ENCODE results near the gene RBM47.
A peak's percentile ranks its signal among the peaks of the same experiment; 100 is the strongest.

The RBM47 gene

GRCh38 chr4:40629401-40630334 lies at the start of gene RBM47:
RBM47 (minus strand) TSS chr4:40629864; CDS start chr4:40438893, 190,971 bp downstream.
- H3K27ac ChIP-seq: peak within 1 kb of the TSS; percentile 98
- peak; percentile 45 for TF ChIP-seq CTCF (IDR thresholded peaks at IDR 0.05)
- H3K27me3 ChIP-seq: no peaks in the 10 kb centered on the region
- no peaks in the 10 kb centered on the region for H3K9me3 ChIP-seq
- H3K36me3 ChIP-seq: peaks cover 21% of the 10 kb centered on the region
- peaks cover 46 to 51% of the 10 kb centered on the region in 2 experiments for H3K4me1 ChIP-seq (ENCODE audit: control insufficient read depth in 1 of 2, insufficient read depth in 1 of 2, low read depth in 1 of 2, low read length in 1 of 2)
- H3K4me3 ChIP-seq (ENCODE audit: low read depth in 1 of 2, low read length in 1 of 2): peak within 1 kb of the TSS; percentile 97 to 99

GRCh38 chr4:40678421-40678820 lies 48.8 kb upstream of the RBM47 start:
- H3K4me3 ChIP-seq (ENCODE audit: low read depth in 1 of 2, low read length in 1 of 2): no peak overlapping the region
- H3K4me1 ChIP-seq (ENCODE audit: control insufficient read depth in 1 of 2, insufficient read depth in 1 of 2, low read depth in 1 of 2, low read length in 1 of 2): no peaks in the 10 kb centered on the region
- no peak overlapping the region for H3K27ac ChIP-seq
- H3K27me3 ChIP-seq: no peaks in the 10 kb centered on the region
- H3K36me3 ChIP-seq: no peaks in the 10 kb centered on the region
- no peaks in the 10 kb centered on the region for H3K9me3 ChIP-seq
- no peak for TF ChIP-seq CTCF (IDR thresholded peaks at IDR 0.05)

DNA sequence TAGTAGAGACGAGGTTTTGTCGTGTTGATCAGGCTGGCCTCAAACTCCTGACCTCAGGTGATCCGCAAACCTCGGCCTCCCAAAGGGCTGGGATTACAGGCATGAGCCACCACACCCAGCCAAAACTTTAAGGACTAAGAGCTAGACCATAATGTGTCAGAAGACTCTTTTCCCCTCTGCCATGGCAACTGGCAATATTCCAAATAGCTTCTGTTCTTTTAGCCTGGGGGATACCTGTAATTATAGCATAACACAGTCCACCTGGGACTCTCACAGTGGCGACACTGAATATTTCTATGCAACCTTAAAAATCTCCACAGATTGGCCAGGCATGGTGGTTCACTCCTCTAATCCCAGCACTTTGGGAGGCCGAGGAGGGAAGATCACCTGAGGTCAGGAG lies 45.5 kb upstream of the RBM47 start:
- Histone ChIP-seq H3K4me1 (ENCODE audit: control insufficient read depth in 1 of 2, insufficient read depth in 1 of 2, low read depth in 1 of 2, low read length in 1 of 2) (peaks cover 11 to 13% of the 10 kb centered on the region in 2 experiments), H3K4me3 (ENCODE audit: low read depth in 1 of 2, low read length in 1 of 2) (no peak overlapping the region), H3K36me3 (no peaks in the 10 kb centered on the region), H3K27me3 (no peaks in the 10 kb centered on the region), H3K27ac (no peak overlapping the region), H3K9me3 (no peaks in the 10 kb centered on the region)
- TF ChIP-seq CTCF (IDR thresholded peaks at IDR 0.05): no peak

DNA sequence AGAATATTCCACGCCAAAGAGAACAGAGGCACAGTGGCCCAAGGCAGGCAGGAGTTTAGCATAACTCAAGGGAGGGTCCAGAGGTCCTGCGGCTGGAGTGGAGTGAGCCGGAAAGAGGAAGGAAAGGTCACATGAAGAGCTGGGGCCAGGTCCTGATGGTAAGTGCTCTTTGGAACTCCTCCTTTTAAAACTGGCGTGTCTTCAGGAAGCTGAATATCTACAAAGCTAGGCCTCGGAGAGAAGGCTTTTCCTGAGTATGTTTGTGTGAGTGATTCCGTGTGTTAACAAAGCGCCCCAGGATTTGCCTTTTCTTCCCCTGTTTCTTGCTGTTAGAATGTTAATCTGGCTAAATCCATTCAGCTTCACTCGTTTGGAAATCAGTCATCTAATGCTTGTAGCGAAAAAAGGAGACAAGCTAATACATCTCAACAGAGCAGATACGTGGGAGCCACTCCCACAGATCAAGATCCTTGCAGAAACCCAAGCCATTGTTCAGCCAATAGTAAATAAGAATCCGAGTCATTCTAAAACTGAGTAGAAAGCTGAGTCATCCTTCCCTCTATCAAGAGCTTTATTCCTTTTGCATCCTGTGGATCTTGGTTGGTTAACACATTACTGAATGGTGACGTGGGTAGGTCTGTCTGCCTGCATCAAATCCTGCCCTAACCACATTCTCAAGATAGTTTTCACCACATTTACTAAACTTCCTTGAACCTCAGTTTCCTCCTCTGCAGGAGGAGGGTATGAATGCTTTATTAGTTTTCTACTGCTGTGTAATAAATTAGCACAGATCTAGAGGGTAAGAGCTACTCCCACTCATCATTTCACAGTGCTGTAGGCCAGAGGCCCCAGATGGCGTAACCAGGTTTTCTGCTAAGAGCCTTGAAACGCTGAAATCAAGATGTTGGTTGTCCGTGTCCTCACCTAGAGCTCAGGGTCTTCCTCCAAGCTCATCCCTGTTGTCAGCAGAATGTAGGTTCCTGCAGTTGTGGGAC lies 43.2 kb upstream of the RBM47 start:
- H3K27ac ChIP-seq: peak overlapping the region; percentile 59
- no peak for TF ChIP-seq CTCF (IDR thresholded peaks at IDR 0.05)
- H3K9me3 ChIP-seq: no peaks in the 10 kb centered on the region

GRCh38 chr4:40669504-40669903 lies 39.8 kb upstream of the RBM47 start:
- H3K9me3 ChIP-seq: no peaks in the 10 kb centered on the region
- H3K27ac ChIP-seq: no peak overlapping the region
- H3K27me3 ChIP-seq: no peaks in the 10 kb centered on the region
- no peak overlapping the region for H3K4me3 ChIP-seq (ENCODE audit: low read depth in 1 of 2, low read length in 1 of 2)
- peaks cover 11 to 15% of the 10 kb centered on the region in 2 experiments for H3K4me1 ChIP-seq (ENCODE audit: control insufficient read depth in 1 of 2, insufficient read depth in 1 of 2, low read depth in 1 of 2, low read length in 1 of 2)
- H3K36me3 ChIP-seq: no peaks in the 10 kb centered on the region
- TF ChIP-seq CTCF (IDR thresholded peaks at IDR 0.05): no peak

More for the DNA sequence above, 43.2 kb upstream of the RBM47 start:
- no peak overlapping the region for H3K4me3 ChIP-seq (ENCODE audit: low read depth in 1 of 2, low read length in 1 of 2)
- H3K36me3 ChIP-seq: no peaks in the 10 kb centered on the region
- H3K27me3 ChIP-seq: no peaks in the 10 kb centered on the region
- peaks cover 11 to 15% of the 10 kb centered on the region in 2 experiments for H3K4me1 ChIP-seq (ENCODE audit: control insufficient read depth in 1 of 2, insufficient read depth in 1 of 2, low read depth in 1 of 2, low read length in 1 of 2)
